Stomach smooth muscle (tissue), 2 donors: ENCODE results near the gene MAPK12.

ENCODE experiments used
- H3K27ac ChIP-seq: one replicate; pipeline ENCODE4 v1.7.0; 2013; ENCODE audit warnings: mild to moderate bottlenecking, low read length, inconsistent platforms
- H3K27me3 ChIP-seq, 2 donors: one replicate each; pipeline ENCODE4 v1.7.0; 2013; ENCODE audit warnings: low read length in 2 of 2; ENCODE audit not compliant: insufficient read depth in 2 of 2, control insufficient read depth in 1 of 2
- H3K36me3 ChIP-seq, 2 donors: one replicate each; pipeline ENCODE4 v1.7.0; 2013; ENCODE audit warnings: low read length in 2 of 2; ENCODE audit not compliant: control insufficient read depth in 2 of 2, insufficient read depth in 2 of 2
- H3K4me1 ChIP-seq: one replicate; pipeline ENCODE4 v1.7.0; 2013; ENCODE audit warnings: low read length; ENCODE audit not compliant: control insufficient read depth, insufficient read depth
- H3K4me3 ChIP-seq, 2 donors: one replicate each; pipeline ENCODE4 v1.7.0; 2013; ENCODE audit warnings: low read length in 2 of 2
- H3K9ac ChIP-seq, 2 donors: one replicate each; pipeline ENCODE4 v1.7.0; 2013; ENCODE audit warnings: low read length in 2 of 2, mild to moderate bottlenecking in 1 of 2
- H3K9me3 ChIP-seq, 2 donors: one replicate each; pipeline ENCODE4 v1.7.0; 2013; ENCODE audit warnings: low read length in 2 of 2; ENCODE audit not compliant: control insufficient read depth in 2 of 2
- donor health status: healthy.
- donor health status: Pancreatic carcinoma.

The MAPK12 gene

GRCh38 chr22:50298937-50299784, 37.7 kb upstream of the MAPK12 start:
- Histone ChIP-seq H3K27ac (no peak overlapping the region), H3K4me1 (peaks cover 88% of the 10 kb centered on the region), H3K9ac (no peak overlapping the region), H3K36me3 (no peaks in the 10 kb centered on the region), H3K4me3 (peak overlapping the region in 1 of 2 donors; percentile 40), H3K9me3 (no peaks in the 10 kb centered on the region), H3K27me3 (no peaks in the 10 kb centered on the region)

DNA sequence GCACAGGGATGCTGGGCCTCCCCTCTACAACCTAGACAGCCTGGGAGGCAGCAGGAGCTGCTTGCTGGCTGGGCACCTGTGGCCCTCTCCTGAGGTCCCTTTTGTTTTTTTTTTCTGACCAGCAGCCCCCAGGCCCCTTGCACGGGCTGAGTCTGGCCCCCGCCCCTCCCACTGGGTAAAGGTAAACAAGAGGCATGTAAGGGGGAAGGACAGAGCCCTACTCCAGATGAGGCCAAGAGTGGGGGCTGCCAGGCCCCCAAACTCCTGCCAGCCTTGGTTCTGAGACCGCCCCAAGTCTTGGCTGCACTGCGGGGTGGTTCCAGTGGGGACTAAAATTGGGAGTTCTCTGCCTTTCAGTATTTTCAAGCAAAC, 36.8 kb upstream of the MAPK12 start:
- Histone ChIP-seq H3K36me3 (no peaks in the 10 kb centered on the region), H3K4me1 (peaks cover 88% of the 10 kb centered on the region), H3K9me3 (no peaks in the 10 kb centered on the region), H3K27me3 (no peaks in the 10 kb centered on the region), H3K9ac (no peak overlapping the region), H3K4me3 (no peak overlapping the region), H3K27ac (peak overlapping the region; percentile 31)

DNA sequence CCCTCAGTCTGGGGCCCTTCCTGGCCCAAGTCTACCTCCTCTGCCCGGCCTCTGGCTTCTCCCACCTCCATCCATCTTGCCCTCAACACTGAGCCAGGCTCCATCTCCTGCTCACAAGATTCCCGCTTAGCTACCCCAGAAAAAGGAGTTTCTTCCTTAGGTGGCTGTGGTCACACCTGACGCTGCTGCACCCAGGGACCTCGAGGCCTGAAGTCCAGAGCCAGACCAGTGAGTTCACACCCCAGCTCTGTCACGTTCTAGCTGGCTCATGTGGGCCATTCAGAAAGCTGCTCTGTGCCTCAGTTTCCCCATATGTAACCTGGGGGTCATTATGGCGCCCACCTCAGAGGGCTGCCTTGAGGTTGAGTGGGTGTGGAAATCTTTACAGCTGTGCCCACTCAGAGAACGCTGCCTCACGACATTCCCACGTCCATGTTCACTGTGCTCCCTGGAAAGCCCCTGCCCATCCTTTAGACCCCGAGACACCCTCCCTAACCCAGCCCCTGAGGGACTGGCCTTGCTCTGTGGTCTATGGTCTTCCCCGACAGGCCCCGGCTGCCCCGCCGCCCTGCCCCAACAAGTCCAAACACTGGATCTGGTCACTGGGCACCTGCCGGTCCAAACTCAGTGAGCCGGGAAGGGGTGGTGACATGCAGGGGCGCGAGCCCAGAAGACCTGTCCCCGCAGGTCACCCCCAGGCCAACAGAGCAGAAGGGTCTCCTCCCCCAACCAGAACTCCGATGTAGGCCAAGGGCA, 36.2 kb upstream of the MAPK12 start:
- Histone ChIP-seq H3K27me3 (no peaks in the 10 kb centered on the region), H3K4me3 (no peak overlapping the region), H3K36me3 (no peaks in the 10 kb centered on the region), H3K27ac (peak overlapping the region; percentile 31), H3K4me1 (peaks cover 88% of the 10 kb centered on the region), H3K9ac (peak overlapping the region in 1 of 2 donors; percentile 9), H3K9me3 (no peaks in the 10 kb centered on the region)

DNA sequence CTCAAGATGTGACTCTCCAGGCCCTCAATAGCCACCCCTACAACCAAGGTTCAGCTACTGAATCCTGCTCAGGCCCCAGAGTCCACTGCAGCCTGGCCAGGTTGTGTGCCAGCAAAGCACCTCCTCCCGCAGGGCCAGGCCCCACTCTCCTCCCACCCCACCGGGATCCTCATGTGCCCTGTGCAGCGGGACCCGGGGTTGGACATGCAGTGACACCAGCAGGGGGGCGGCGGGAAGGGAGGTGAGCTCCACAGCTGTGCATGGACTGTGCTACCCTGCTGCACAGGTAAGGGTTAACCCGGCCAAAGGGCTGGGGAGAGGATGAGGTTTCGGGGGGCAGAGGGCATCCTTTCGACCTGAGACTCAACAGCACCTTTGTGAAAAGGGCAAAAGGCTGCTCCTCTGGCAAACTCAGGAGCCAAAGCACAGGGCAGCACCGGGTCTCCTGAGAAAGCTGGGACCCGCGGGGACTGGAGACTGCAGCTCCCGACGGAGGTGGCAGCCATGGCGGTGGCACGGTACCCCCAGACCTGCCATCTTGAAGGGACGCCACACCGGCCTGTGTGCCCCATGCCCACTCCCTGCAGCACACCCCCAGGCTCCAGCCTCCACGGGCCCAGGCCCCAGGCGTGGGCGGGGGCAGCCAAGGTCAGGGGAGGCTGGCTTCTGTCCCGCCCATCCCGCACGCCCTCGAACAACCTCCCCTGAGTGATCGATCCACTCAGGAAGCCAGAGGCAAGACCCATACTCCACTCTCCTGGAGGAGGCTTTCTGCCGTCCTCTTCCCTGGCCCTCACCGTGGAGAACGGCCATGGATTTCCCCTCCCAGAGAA, 35.4 kb upstream of the MAPK12 start:
- Histone ChIP-seq H3K4me3 (no peak overlapping the region), H3K36me3 (no peaks in the 10 kb centered on the region), H3K4me1 (peaks cover 85% of the 10 kb centered on the region), H3K27ac (peak overlapping the region; percentile 31), H3K27me3 (no peaks in the 10 kb centered on the region), H3K9ac (no peak overlapping the region), H3K9me3 (no peaks in the 10 kb centered on the region)

DNA sequence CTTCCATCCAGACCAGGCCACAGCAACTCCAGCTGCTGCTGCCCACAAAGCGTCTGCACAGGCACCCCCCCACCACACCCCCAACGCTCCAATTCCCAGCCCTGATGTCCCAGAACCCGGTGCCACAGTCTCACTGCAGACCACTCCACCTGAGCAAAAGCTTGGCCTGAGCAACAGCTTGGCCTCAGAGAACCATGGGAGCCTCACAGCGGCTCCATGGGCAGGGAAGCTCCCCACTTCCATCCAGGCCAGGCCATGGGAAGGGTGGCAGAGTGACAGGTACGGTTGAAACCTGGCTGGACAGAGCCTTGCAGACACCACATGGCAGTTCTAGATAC, 32.8 kb upstream of the MAPK12 start:
- Histone ChIP-seq H3K36me3 (peaks cover 8 to 9% of the 10 kb centered on the region in 2 donors), H3K27ac (peak overlapping the region; percentile 76), H3K27me3 (no peaks in the 10 kb centered on the region), H3K9me3 (no peaks in the 10 kb centered on the region), H3K4me3 (no peak overlapping the region), H3K4me1 (peaks cover 62% of the 10 kb centered on the region), H3K9ac (peak overlapping the region; percentile 20 to 36)

GRCh38 chr22:50293441-50294318, 32.2 kb upstream of the MAPK12 start:
- peaks cover 58% of the 10 kb centered on the region for H3K4me1 ChIP-seq
- peak overlapping the region; percentile 36 to 60 for H3K9ac ChIP-seq

GRCh38 chr22:50292643-50293440, 31.4 kb upstream of the MAPK12 start:
- Histone ChIP-seq H3K36me3 (peaks cover 17 to 22% of the 10 kb centered on the region in 2 donors), H3K27me3 (no peaks in the 10 kb centered on the region), H3K27ac (peak overlapping the region; percentile 76), H3K9ac (peak overlapping the region; percentile 60 to 69), H3K4me3 (peak overlapping the region; percentile 25 to 62), H3K9me3 (no peaks in the 10 kb centered on the region), H3K4me1 (peaks cover 50% of the 10 kb centered on the region)

More at GRCh38 chr22:50293441-50294318, 32.2 kb upstream of the MAPK12 start:
- Histone ChIP-seq H3K27me3 (no peaks in the 10 kb centered on the region), H3K27ac (peak overlapping the region; percentile 76), H3K9me3 (no peaks in the 10 kb centered on the region), H3K4me3 (peak overlapping the region in 1 of 2 donors; percentile 62), H3K36me3 (peaks cover 13 to 15% of the 10 kb centered on the region in 2 donors)

DNA sequence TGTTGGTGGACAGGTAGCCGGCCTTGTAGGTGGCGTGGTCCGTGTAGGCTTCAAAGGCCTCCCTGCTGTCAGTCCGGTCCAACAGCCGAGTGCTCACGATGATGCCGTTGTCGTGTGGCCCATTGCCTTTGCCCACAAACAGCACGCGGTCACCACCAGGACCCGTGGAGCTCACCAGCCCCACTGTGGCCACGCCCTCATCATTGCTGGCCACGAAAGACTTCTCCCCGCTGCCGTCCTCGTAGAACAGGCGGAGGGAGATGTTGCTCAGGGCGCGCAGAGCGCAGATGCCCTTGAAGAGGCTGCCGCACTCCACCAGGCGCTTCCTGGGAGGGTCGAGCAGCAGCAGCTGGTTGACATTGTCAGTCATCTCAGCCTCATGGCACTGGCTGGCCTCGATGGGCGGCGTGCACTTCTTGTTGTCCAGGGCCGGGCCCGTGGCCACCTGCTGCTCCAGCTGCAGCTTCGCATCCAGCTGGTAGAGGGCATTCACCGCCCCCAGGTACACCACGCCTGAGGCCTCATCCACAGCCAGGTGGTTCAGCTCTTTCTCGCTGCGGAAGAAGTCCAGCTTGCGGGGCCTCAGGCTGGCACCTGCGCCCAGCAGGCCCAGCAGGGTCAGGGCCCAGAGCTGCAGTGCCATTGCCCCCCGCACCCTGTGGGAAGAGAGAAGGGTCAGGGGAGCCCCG, 28.6 kb upstream of the MAPK12 start:
- Histone ChIP-seq H3K4me3 (no peak overlapping the region), H3K9ac (no peak overlapping the region), H3K27ac (no peak overlapping the region), H3K9me3 (no peaks in the 10 kb centered on the region), H3K4me1 (peaks cover 30% of the 10 kb centered on the region), H3K27me3 (no peaks in the 10 kb centered on the region), H3K36me3 (peaks cover 28 to 32% of the 10 kb centered on the region in 2 donors)
